SIG-M5 treated with dmso at 0.1 percent for 504 hours (cell line): ENCODE results near the gene CCKAR.

Experiments
- DNase-seq: peaks from one replicate; lab custom pipeline; 2025; ENCODE audit not compliant: unreplicated experiment; lab: John Stamatoyannopoulos, UW

The CCKAR gene

GRCh38 chr4:26491449-26492170 lies 1.3 kb upstream of the CCKAR start:
- DNase-seq: no peak

- DNase-seq: no peak
These were observed 638 bp upstream of the CCKAR start for GRCh38 chr4:26490960-26491284.

- no peak for DNase-seq
These were observed 941 bp downstream of the CCKAR start for GRCh38 chr4:26489101-26489985.

GRCh38 chr4:26485684-26486083 lies 4.6 kb downstream of the CCKAR start:
- no peak for DNase-seq

- no peak for DNase-seq
These were observed 5.8 kb downstream of the CCKAR start for GRCh38 chr4:26484516-26484915.

GRCh38 chr4:26484032-26484515 lies 6.2 kb downstream of the CCKAR start:
- DNase-seq: no peak

- no peak for DNase-seq
These were observed 7.5 kb downstream of the CCKAR start for GRCh38 chr4:26482508-26483462.

DNA sequence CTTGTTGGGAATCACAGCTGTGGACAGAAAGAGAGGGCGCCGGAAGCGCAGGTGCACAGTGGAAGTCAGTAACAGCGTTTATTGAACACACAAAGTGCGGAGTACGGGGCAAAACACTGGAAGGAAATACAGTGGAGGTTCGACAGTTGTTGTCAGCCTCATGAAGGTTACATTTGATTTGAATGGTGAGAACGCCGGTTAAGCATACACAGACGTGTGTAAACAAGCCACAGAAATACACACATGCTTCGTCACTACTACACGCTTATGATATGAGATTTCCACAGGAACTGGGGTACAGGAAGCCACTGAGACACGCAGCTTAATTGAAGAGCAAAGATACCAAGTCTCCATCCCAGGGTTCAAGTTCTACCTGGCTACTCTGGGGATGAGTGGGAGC lies 12.0 kb downstream of the CCKAR start:
- DNase-seq: no peak

DNA sequence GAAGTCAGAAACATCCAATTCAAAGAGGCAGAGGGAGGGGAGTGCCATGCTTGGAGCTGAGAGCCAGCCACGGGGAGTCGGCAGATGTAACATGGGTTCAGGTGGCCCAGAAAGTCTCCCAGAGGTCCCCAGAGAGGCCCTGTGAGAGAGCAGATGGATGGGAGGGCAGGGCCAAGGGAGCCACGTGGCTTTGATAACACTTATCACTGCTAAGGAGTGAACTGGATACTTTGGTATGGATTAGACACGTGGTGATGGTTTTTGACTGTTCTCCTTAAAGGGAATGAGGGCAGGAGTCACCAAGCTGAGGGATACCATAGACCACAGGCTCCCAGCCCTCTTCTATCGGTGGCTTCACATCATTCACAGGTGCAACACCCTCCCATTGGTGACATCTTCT lies 13.7 kb downstream of the CCKAR start:
- no peak for DNase-seq

DNA sequence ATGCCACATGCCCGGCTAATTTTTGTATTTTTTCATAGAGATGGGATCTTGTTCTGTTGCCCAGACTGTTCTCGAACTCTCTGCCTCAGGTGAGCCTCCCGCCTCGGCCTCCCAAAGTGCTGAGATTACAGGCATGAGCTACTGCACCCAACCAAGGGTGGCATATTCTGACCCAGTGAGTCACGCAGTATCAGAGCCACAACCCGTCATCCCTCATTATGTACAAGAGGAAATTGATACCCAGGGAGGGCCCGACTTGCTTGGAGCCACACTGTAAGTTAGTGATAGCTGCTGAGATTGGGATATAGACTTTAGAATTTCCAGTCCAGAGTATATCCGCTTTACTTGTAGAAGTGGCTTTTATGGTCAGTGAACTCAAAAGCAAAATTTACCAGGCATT lies 14.6 kb downstream of the CCKAR start:
- DNase-seq: no peak

GRCh38 chr4:26474551-26474950 lies 15.7 kb downstream of the CCKAR start:
- no peak for DNase-seq

DNA sequence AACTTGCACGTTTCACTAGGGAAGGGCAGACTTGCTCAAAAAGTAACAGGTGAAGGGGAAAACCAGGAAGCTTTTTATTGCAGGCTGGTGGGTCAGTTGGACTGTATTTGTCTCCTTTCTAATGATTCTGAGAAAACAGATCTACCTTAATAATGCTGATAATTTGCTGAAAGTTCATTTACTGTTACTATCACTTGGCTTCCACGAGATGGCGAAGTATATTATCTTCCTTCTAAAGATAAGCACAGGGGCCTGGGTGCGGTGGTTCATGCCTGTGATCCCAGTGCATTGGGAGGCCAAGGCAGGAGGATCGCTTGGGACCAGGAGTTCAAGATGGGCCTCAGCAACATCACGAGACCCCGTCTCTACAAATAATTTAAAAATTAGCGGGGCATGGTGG lies 16.4 kb downstream of the CCKAR start:
- DNase-seq: no peak

- DNase-seq: no peak
These were observed 18.4 kb downstream of the CCKAR start for GRCh38 chr4:26471890-26472289.

DNA sequence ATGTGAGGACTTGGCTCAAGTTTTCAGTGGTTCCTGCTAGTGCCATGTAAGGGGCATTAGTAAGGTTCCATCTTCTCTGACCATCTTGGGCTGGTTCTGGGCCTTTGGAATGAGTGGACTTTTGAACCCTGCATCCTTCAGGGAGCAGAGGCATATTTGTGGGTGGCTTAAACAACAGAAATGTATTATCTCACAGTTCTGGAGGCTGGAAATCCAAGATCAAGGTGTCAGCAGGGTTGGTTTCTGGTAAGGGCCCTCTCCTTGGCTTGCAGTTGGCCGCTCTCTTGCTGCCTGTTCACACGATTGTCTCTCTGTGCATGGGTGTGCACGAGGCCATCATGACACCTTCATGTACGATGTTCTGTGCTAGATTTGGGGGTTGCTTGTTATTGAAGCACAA lies 21.3 kb downstream of the CCKAR start:
- DNase-seq: no peak

DNA sequence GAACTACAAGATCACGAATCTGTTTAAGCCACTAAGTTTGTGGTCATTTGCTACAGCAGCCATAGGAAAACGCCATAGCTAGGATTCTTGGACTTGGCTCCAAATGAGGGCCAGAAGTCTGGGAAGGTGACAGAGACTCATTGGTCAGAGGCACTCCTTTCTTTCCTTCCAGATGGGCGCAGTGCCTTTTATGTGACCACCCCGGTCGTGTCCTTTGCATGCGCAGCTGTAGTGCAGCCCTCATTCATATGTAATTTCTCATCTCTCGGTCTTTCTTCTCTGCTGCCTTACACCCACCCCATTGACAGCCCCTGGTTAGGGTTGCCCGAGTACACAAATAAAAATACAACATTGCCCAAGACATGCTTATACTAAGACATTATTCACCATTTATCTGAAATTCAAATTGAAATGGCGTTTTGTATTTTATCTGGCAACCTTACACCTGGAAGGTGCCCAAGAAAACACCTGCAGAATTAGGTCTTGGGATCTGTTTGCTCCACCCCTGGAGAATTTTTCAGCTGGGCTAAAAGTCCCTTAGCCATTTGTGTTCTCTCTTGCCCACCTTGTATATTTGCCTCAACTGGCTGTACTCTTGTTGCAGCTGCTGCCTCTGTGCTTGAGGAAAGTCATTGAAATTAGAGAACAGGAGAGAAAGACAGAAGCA lies 21.9 kb downstream of the CCKAR start:
- no peak for DNase-seq

DNA sequence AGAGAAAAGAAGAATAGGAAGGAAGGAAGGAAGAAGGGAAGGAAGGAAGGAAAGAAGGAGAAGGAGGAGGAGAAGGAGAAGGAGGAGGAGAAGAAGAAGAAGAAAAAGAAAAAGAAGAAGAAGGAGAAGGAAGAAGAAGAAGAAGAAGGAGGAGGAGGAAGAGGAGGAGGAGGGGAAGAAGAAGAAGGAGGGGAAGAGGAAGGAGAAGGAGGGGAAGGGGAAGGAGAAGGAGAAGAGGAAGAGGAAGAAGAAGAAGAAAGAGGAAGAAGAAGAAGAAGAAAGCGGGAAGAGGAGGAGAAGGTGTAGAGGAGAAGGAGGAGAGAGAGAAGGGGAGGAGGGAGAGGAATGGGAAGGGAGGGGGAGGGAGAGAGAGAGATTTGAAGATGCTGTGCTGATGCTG lies 22.6 kb downstream of the CCKAR start:
- no peak for DNase-seq

DNA sequence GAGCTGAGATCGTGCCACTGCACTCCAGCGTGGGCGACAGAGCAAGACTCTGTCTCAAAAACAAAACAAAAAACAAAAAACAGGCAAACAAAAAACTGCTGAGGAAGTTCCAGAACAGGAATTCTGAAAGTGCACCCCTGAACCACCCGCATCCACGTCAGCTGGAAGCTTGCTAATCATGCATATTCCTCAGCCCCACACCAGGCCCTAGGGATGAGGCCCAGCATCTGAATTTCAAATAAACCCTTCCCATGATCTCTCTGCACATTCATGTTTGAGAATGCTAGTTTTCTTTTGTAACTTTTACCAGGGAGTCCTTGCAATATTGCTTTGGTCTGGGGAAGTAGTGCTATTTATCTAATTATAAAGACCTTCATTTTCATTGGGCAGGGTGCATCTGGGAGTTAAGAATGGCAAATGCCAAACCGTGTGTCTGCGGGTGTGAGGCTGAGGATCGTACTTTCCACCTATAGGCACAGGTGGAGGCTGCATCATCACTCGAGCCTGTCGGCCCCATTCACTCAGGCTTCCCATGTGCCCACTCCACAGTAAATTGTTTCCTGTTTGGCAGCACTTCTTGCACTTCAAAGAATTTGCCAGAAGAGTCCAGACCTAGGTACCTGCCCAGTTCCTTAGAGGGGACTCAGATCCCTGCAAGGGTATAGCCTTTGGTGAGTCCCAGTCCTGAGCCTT lies 23.6 kb downstream of the CCKAR start:
- no peak for DNase-seq

- DNase-seq: no peak
These were observed 25.7 kb downstream of the CCKAR start for GRCh38 chr4:26464420-26465095.

DNA sequence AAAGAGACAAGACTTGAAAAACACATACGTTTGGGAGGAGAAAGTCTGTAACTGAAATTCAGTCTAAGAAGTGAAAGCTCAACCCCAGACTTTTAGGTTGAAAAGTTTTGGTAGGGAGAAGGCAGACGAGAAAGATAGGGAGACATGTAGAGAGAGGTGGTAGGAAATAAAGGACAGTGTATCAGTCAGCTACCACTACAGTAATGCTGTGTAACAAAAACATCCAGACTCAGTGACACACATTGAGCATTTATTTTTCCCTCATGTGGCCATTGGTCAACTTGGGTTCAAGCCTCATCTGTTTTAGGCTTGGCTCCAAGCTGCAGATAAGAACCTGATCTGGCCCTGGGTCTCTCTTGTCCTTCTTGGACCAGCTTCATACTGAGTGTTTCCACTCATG lies 26.9 kb downstream of the CCKAR start:
- DNase-seq: no peak

GRCh38 chr4:26462874-26463273 lies 27.4 kb downstream of the CCKAR start:
- DNase-seq: no peak
